ENCODE data around the gene APOL2.
"Not testable (repeated sequence)": the region's sequence is repeated elsewhere in the genome, so short reads cannot be mapped to it uniquely, and the experiment has no call there.

The APOL2 gene

DNA sequence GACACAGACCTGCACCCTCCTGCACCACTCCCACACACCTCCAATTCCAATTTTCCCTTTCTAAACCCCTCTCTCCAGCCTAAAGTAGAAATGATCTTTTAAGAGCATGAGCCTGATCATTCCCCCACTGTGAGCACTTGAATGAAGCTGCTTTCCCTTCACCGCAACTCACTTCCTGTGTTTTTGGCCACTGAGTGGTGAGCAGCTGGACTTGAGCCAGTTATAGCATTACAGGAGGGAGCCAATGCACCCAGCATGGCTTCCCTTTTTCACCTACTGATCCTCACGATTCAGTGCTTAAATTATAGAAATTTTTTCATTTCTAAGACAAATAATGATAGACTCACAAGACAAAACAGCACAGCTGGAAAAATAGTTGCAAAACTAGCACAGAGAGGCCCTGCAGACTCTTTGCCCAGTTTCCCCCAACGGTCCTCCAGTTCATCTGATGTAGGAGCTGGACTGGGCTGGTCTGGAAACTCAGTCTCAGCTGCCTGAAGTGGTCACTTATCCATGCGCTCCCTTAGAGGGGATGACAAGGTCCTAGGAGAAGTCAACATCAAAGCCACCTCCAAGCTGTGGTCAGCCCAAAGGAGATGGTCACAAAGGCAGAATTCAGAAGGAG, 28.0 kb downstream of the APOL2 start:
- no peaks in the 10 kb centered on the region for H3K27me3 ChIP-seq (ENCODE audit: control insufficient read depth, insufficient read depth, low read length)
- no peak overlapping the region for H3K9ac ChIP-seq (ENCODE audit: low read length)
- H3K9me3 ChIP-seq (ENCODE audit: control insufficient read depth, low read depth, low read length), result no peaks in the 10 kb centered on the region

DNA sequence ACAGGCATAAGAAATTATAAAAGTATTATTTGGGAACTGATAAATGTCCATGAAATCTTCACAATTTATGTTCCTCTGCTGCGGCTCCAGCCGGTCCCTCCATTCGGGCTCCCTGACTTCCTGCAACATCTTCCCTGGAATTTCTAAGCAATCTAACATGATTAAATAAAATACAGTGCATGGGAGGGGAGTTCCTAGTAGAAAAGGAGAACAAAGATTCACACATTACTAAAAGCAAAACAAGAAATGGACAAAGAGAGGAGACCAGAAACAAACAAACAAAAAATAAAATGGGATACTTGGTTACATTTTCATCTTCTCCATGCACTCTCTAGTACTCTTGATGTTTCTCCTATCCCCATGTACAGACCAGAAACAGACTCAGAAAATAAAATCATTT, 29.1 kb downstream of the APOL2 start:
- no peak overlapping the region for H3K27ac ChIP-seq (ENCODE audit: low read length)
- no peaks in the 10 kb centered on the region for H3K27me3 ChIP-seq (ENCODE audit: control insufficient read depth, insufficient read depth, low read length)
- no peak overlapping the region for H3K4me3 ChIP-seq (ENCODE audit: low read length)
- H3K9me3 ChIP-seq (ENCODE audit: control insufficient read depth, low read depth, low read length), result no peaks in the 10 kb centered on the region
- H3K9ac ChIP-seq (ENCODE audit: low read length), result no peak overlapping the region
- no peaks in the 10 kb centered on the region for H3K4me1 ChIP-seq (ENCODE audit: control insufficient read depth, low read depth, low read length)
- no peaks in the 10 kb centered on the region for H3K36me3 ChIP-seq (ENCODE audit: control insufficient read depth, low read depth, low read length)

More for the DNA sequence above, 28.0 kb downstream of the APOL2 start:
- Histone ChIP-seq H3K4me3 (ENCODE audit: low read length) (no peak overlapping the region), H3K27ac (ENCODE audit: low read length) (no peak overlapping the region), H3K36me3 (ENCODE audit: control insufficient read depth, low read depth, low read length) (no peaks in the 10 kb centered on the region), H3K4me1 (ENCODE audit: control insufficient read depth, low read depth, low read length) (no peaks in the 10 kb centered on the region)

DNA sequence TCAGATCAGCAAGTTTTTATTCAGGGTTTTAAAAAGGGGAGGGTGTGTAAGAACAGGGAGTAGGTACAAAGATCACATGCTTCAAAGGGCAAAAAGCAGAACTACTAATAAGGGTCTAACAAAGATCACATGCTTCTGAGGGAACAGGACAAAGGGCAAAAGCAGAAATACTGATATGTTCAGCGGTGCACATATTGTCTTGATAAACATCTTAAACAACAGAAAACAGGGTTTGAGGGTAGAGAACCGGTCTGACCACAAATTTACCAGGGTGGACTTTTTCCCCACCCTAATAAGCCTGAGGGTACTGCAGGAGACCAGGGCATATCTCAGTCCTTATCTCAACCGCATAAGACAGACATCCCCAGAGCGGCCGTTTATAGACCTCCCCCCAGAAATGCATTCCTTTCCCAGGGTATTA, 29.8 kb downstream of the APOL2 start:
- not testable (repeated sequence) for H3K27me3 ChIP-seq (ENCODE audit: control insufficient read depth, insufficient read depth, low read length); H3K4me1 ChIP-seq (ENCODE audit: control insufficient read depth, low read depth, low read length); H3K9ac ChIP-seq (ENCODE audit: low read length); H3K4me3 ChIP-seq (ENCODE audit: low read length); H3K36me3 ChIP-seq (ENCODE audit: control insufficient read depth, low read depth, low read length); H3K27ac ChIP-seq (ENCODE audit: low read length); H3K9me3 ChIP-seq (ENCODE audit: control insufficient read depth, low read depth, low read length)

DNA sequence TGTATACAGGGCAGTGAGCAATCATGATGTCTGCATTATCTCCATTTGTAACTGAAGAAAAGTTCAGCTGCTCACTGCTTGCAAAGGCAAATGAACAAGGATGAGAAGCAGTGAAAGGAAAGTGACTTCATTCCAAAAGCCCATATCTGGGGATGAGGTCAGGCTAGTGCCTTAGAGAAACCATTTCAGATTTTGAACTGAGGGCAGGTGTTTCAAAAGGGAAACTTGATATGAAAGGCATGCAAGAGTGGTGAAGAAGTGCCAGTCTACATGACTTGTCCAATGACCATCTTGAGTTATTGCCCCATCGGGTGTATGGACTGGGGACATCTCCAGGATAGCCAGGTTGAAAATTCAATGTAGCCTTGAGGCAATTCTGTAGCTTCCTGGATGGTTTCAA, 30.4 kb downstream of the APOL2 start:
- H3K27me3 ChIP-seq (ENCODE audit: control insufficient read depth, insufficient read depth, low read length), result no peaks in the 10 kb centered on the region
- H3K4me3 ChIP-seq (ENCODE audit: low read length), result no peak overlapping the region
- H3K27ac ChIP-seq (ENCODE audit: low read length), result no peak overlapping the region
- no peaks in the 10 kb centered on the region for H3K36me3 ChIP-seq (ENCODE audit: control insufficient read depth, low read depth, low read length)
- H3K9ac ChIP-seq (ENCODE audit: low read length), result no peak overlapping the region
- H3K9me3 ChIP-seq (ENCODE audit: control insufficient read depth, low read depth, low read length), result no peaks in the 10 kb centered on the region
- H3K4me1 ChIP-seq (ENCODE audit: control insufficient read depth, low read depth, low read length), result no peaks in the 10 kb centered on the region

DNA sequence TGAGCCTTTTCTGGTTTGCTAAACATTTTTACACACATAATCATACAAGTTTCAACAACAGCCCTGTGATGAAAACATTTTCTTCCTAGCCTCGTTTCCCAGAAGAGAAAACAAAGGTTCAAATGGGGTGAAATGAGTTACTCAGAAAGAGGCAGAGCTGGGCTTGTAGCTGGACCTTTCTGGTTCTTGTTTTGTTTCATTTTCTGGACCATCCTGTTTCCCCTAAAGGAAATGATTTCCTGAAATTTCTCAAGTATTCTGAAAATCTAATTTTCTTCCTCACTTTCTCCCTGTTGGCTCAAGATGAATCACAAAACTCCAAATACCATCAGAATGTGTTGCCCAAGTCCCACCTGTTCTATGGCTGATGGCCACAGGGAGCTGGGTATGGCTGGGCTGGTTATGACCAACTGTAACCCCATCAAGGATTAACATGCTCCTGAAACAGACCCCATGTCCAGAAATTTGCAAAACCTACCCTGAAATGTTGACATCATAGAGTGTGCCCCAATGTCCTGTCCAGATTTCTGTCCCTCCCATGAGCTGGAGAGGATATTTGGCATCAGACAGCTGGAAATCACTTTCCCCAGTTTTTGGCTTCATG, 31.1 kb downstream of the APOL2 start:
- H3K4me1 ChIP-seq (ENCODE audit: control insufficient read depth, low read depth, low read length), result no peaks in the 10 kb centered on the region
- no peaks in the 10 kb centered on the region for H3K36me3 ChIP-seq (ENCODE audit: control insufficient read depth, low read depth, low read length)
- H3K4me3 ChIP-seq (ENCODE audit: low read length), result no peak overlapping the region
- no peaks in the 10 kb centered on the region for H3K27me3 ChIP-seq (ENCODE audit: control insufficient read depth, insufficient read depth, low read length)
- H3K27ac ChIP-seq (ENCODE audit: low read length), result no peak overlapping the region
- H3K9me3 ChIP-seq (ENCODE audit: control insufficient read depth, low read depth, low read length), result no peaks in the 10 kb centered on the region
- no peak overlapping the region for H3K9ac ChIP-seq (ENCODE audit: low read length)

DNA sequence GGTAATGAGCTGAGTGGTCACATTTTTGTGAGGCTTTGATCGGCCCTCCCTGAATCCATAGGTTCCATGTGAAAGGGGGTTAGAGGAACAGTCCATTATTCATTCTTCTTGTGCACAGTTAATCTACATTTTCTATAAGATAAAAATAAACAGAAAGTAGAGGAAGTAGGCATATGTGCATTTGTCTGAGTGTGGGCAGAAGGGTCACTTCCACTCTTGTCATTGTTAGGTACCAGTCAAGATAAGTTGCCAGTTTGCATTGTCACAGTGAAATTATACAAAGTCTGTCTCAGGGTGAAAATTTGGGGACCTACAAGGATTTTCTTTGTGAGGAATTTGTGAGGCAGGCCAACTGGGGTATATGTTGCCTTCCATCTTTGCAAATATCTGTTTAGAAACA, 33.1 kb downstream of the APOL2 start:
- Histone ChIP-seq H3K27ac (ENCODE audit: low read length) (no peak overlapping the region), H3K9me3 (ENCODE audit: control insufficient read depth, low read depth, low read length) (no peaks in the 10 kb centered on the region), H3K27me3 (ENCODE audit: control insufficient read depth, insufficient read depth, low read length) (no peaks in the 10 kb centered on the region)

DNA sequence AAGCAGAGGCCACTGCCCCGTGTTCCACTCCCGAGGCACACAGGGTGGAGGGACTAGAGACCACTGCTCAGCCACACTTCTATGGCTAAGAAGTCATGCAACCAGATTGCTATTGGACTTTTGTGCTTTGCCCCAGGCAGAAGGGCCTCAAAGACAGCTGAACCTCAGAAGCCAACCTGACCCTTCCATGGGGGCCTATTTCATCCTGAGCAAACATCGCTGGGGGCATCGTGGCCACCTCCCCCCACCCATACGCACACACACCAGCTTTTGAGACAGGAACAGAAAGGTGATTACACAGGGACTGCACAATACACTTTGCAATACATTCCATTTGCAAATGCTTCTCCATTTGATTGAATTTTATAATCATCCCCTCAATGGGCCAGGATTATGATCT, 33.8 kb downstream of the APOL2 start:
- H3K4me3 ChIP-seq (ENCODE audit: low read length); H3K36me3 ChIP-seq (ENCODE audit: control insufficient read depth, low read depth, low read length); H3K27me3 ChIP-seq (ENCODE audit: control insufficient read depth, insufficient read depth, low read length); H3K9ac ChIP-seq (ENCODE audit: low read length); H3K27ac ChIP-seq (ENCODE audit: low read length); H3K9me3 ChIP-seq (ENCODE audit: control insufficient read depth, low read depth, low read length); H3K4me1 ChIP-seq (ENCODE audit: control insufficient read depth, low read depth, low read length): not testable (repeated sequence)

More for the DNA sequence above, 33.1 kb downstream of the APOL2 start:
- Histone ChIP-seq H3K4me1 (ENCODE audit: control insufficient read depth, low read depth, low read length) (no peaks in the 10 kb centered on the region), H3K4me3 (ENCODE audit: low read length) (no peak overlapping the region), H3K9ac (ENCODE audit: low read length) (no peak overlapping the region), H3K36me3 (ENCODE audit: control insufficient read depth, low read depth, low read length) (no peaks in the 10 kb centered on the region)

DNA sequence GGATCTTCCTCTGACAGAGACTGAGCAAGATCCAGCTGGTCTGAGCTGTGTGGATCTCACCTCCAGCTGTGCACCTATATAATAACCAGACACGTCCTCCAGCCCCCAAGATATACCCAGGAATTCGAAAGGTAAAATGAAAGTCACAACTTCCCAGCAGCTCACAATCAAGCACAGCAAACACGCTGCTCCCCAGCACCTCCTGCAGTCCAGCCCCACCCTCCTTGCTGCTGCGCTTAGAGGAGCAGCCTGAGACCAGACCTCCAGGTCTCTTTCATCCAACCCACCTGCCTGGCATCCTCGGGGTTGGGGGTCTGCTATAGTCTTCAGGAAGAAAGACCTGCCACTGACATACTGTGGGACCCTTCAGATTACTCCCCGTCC, 34.7 kb downstream of the APOL2 start:
- no peak overlapping the region for H3K9ac ChIP-seq (ENCODE audit: low read length)
- H3K36me3 ChIP-seq (ENCODE audit: control insufficient read depth, low read depth, low read length), result no peaks in the 10 kb centered on the region
- no peaks in the 10 kb centered on the region for H3K27me3 ChIP-seq (ENCODE audit: control insufficient read depth, insufficient read depth, low read length)
- no peak overlapping the region for H3K27ac ChIP-seq (ENCODE audit: low read length)
- no peaks in the 10 kb centered on the region for H3K4me1 ChIP-seq (ENCODE audit: control insufficient read depth, low read depth, low read length)
- H3K4me3 ChIP-seq (ENCODE audit: low read length), result no peak overlapping the region
- no peaks in the 10 kb centered on the region for H3K9me3 ChIP-seq (ENCODE audit: control insufficient read depth, low read depth, low read length)

DNA sequence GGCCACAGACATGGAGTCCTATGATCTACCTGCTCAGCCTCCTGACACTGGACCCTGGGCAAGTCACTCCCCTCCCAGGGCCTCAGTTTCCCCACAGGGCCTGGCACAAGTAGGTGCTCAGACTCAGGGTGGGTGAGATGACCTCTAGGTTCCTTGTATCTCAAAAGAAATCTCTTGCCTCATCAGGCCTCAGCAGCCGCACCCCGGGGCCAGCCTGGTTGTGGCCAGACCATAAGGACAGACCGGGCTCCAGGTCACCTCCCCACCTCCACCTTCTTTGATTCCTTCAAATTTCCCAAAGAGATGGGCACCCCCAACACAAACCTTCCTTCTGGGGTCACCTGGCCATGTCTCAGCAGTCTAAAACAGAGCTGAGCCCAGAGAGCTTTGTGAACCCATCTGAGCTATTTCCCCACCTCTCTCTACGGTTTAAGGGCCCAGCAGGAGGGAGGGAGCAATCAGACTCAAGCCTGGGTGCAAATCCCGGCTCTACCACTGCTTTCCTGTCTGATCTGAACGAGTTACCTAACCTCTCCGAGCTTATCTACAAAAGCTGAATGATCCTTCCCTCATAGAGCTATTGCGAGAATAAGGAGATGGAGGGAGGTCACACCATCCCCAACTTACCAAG, 35.2 kb downstream of the APOL2 start:
- H3K27ac ChIP-seq (ENCODE audit: low read length), result no peak overlapping the region
- no peaks in the 10 kb centered on the region for H3K36me3 ChIP-seq (ENCODE audit: control insufficient read depth, low read depth, low read length)
- H3K9ac ChIP-seq (ENCODE audit: low read length), result no peak overlapping the region
- H3K4me1 ChIP-seq (ENCODE audit: control insufficient read depth, low read depth, low read length), result no peaks in the 10 kb centered on the region
- no peak overlapping the region for H3K4me3 ChIP-seq (ENCODE audit: low read length)
- H3K9me3 ChIP-seq (ENCODE audit: control insufficient read depth, low read depth, low read length), result no peaks in the 10 kb centered on the region
- H3K27me3 ChIP-seq (ENCODE audit: control insufficient read depth, insufficient read depth, low read length), result no peaks in the 10 kb centered on the region

DNA sequence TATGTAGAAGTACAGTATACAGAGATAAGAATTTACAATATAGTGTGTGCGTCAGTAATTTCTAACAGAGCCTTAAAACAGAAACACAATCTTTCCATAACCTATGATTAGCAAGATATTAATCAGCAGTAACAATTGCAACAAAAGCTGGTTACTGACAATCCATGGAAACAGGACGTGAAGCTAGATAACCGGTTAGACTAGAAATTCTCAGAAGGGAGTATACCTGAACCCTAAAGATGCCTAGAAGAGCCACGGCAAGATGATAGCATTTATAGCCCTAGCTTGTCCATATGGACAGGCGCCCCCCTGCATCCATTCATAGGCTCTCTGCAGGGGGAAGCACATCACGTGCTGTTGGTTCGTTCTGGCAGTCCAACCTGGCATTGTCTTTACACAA, 35.9 kb downstream of the APOL2 start:
- not testable (repeated sequence) for H3K27me3 ChIP-seq (ENCODE audit: control insufficient read depth, insufficient read depth, low read length); H3K4me1 ChIP-seq (ENCODE audit: control insufficient read depth, low read depth, low read length); H3K36me3 ChIP-seq (ENCODE audit: control insufficient read depth, low read depth, low read length); H3K9ac ChIP-seq (ENCODE audit: low read length); H3K4me3 ChIP-seq (ENCODE audit: low read length); H3K27ac ChIP-seq (ENCODE audit: low read length); H3K9me3 ChIP-seq (ENCODE audit: control insufficient read depth, low read depth, low read length)

DNA sequence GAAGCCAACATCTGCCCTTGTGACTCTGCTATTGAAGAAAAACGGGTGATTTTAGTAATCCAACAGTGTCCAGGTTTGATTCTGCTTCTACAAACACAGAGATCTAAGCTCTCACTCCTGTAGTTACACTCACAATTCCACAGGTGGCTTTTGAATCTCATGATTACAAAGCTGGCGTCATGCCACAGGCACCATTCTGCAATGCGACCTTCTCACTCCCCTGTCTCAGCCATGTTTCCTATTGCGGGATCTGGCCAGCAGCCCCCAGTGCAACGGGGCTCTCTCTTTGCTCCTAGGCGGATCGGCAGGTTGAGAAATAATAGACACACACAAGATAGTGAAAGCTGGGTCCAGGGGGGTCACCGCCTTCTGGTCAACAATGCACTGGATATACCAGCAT, 36.4 kb downstream of the APOL2 start:
- H3K27me3 ChIP-seq (ENCODE audit: control insufficient read depth, insufficient read depth, low read length); H3K9ac ChIP-seq (ENCODE audit: low read length); H3K4me3 ChIP-seq (ENCODE audit: low read length); H3K27ac ChIP-seq (ENCODE audit: low read length); H3K9me3 ChIP-seq (ENCODE audit: control insufficient read depth, low read depth, low read length); H3K36me3 ChIP-seq (ENCODE audit: control insufficient read depth, low read depth, low read length); H3K4me1 ChIP-seq (ENCODE audit: control insufficient read depth, low read depth, low read length): not testable (repeated sequence)
